H9 (cell line): Measurements from ENCODE around the gene USP21. TPM values are rescaled to one million over a fixed set of nuclear protein-coding genes. Genes with fewer than 3 reads are reported as not detected.

Experiments used
- DNase-seq: peaks from one replicate; pipeline ENCODE4 v3.0.0-alpha.2; 2017
- H2AFZ ChIP-seq: one replicate; pipeline ENCODE4 v1.6.1; 2013; ENCODE audit warnings: mild to moderate bottlenecking, low read length, control low read depth, moderate library complexity
- H2AK5ac ChIP-seq: 2 replicates; pipeline ENCODE4 v1.6.1; 2013; ENCODE audit warnings: low read length, control low read depth, mixed read lengths; ENCODE audit not compliant: insufficient read length
- H2BK120ac ChIP-seq: one replicate; pipeline ENCODE4 v1.6.1; 2013; ENCODE audit warnings: low read depth, mild to moderate bottlenecking, low read length, control low read depth, inconsistent platforms; ENCODE audit not compliant: poor library complexity, severe bottlenecking
- H2BK12ac ChIP-seq: 2 replicates; pipeline ENCODE4 v1.6.1; 2013; ENCODE audit warnings: low read length, control low read depth, mixed read lengths, low read depth; ENCODE audit not compliant: insufficient read length
- H2BK15ac ChIP-seq: 2 replicates; pipeline ENCODE4 v1.6.1; 2013; ENCODE audit warnings: low read depth, low read length, control low read depth
- H2BK20ac ChIP-seq: one replicate; pipeline ENCODE4 v1.6.1; 2013; ENCODE audit warnings: low read depth, mild to moderate bottlenecking, low read length, control low read depth, inconsistent platforms; ENCODE audit not compliant: poor library complexity, severe bottlenecking
- H2BK5ac ChIP-seq: 2 replicates; pipeline ENCODE4 v1.6.1; 2013; ENCODE audit warnings: low read length, control low read depth, mixed read lengths; ENCODE audit not compliant: insufficient read length
- H3K14ac ChIP-seq: 2 replicates; pipeline ENCODE4 v1.6.1; 2013; ENCODE audit warnings: low read length, control low read depth; ENCODE audit not compliant: insufficient read depth
- H3K18ac ChIP-seq: 2 replicates; pipeline ENCODE4 v1.6.1; 2013; ENCODE audit warnings: low read depth, mild to moderate bottlenecking, mixed read lengths, low read length, control low read depth; ENCODE audit not compliant: insufficient read length
- H3K23ac ChIP-seq: 2 replicates; pipeline ENCODE4 v1.6.1; 2013; ENCODE audit warnings: low read length, control low read depth, mixed read lengths, low read depth; ENCODE audit not compliant: insufficient read length
- H3K23me2 ChIP-seq: 2 replicates; pipeline ENCODE4 v1.6.1; 2013; ENCODE audit warnings: low read depth, mild to moderate bottlenecking, mixed read lengths, low read length, control low read depth; ENCODE audit not compliant: insufficient read length, poor library complexity, severe bottlenecking
- H3K27ac ChIP-seq: 2 replicates; pipeline ENCODE4 v1.5.1; 2013; ENCODE audit warnings: low read length, control low read depth, mixed read lengths, low read depth; ENCODE audit not compliant: insufficient read length
- H3K27me3 ChIP-seq: 2 replicates; pipeline ENCODE4 v1.6.1; 2013; ENCODE audit warnings: low read length, control low read depth, inconsistent platforms; ENCODE audit not compliant: insufficient read depth
- H3K4ac ChIP-seq: 2 replicates; pipeline ENCODE4 v1.6.1; 2013; ENCODE audit warnings: low read depth, mild to moderate bottlenecking, control low read depth, inconsistent platforms, low read length, moderate library complexity
- H3K4me1 ChIP-seq: 2 replicates; pipeline ENCODE4 v1.6.1; 2013; ENCODE audit warnings: low read length, control low read depth, inconsistent platforms; ENCODE audit not compliant: insufficient read depth
- H3K4me2 ChIP-seq: 2 replicates; pipeline ENCODE4 v1.6.1; 2013; ENCODE audit warnings: low read length, control low read depth, mixed read lengths; ENCODE audit not compliant: insufficient read length, insufficient read depth
- H3K56ac ChIP-seq: 2 replicates; pipeline ENCODE4 v1.6.1; 2013; ENCODE audit warnings: low read depth, mild to moderate bottlenecking, mixed read lengths, low read length, control low read depth; ENCODE audit not compliant: insufficient read length
- H3K79me1 ChIP-seq: 2 replicates; pipeline ENCODE4 v1.6.1; 2013; ENCODE audit warnings: low read depth, mild to moderate bottlenecking, moderate library complexity, low read length, control low read depth, inconsistent platforms; ENCODE audit not compliant: insufficient read depth, poor library complexity, severe bottlenecking
- H3K79me2 ChIP-seq: 2 replicates; pipeline ENCODE4 v1.6.1; 2013; ENCODE audit warnings: low read length, control low read depth, inconsistent platforms; ENCODE audit not compliant: insufficient read depth
- H3K9ac ChIP-seq: 2 replicates; pipeline ENCODE4 v1.6.1; 2013; ENCODE audit warnings: low read length, control low read depth, mixed read lengths; ENCODE audit not compliant: insufficient read length; ENCODE audit errors: extremely low read depth
- H3K9me3 ChIP-seq: one replicate; pipeline ENCODE4 v1.6.1; 2013; ENCODE audit warnings: low read depth, low read length, inconsistent platforms; ENCODE audit not compliant: control insufficient read depth
- H3T11ph ChIP-seq: one replicate; pipeline ENCODE4 v1.6.1; 2013; ENCODE audit warnings: mild to moderate bottlenecking, low read length, control low read depth, inconsistent platforms
- H4K20me1 ChIP-seq: one replicate; pipeline ENCODE4 v1.6.1; 2013; ENCODE audit not compliant: control insufficient read depth, insufficient read length, insufficient read depth
- H4K5ac ChIP-seq: 2 replicates; pipeline ENCODE4 v1.6.1; 2013; ENCODE audit warnings: low read depth, mild to moderate bottlenecking, mixed read lengths, low read length, control low read depth; ENCODE audit not compliant: insufficient read length
- H4K8ac ChIP-seq: replicated peaks from 2 replicates; pipeline ENCODE4 v1.6.1; 2013; ENCODE audit warnings: low read length, control low read depth, mixed read lengths, low read depth; ENCODE audit not compliant: insufficient read length
- H4K91ac ChIP-seq: 2 replicates; pipeline ENCODE4 v1.6.1; 2013; ENCODE audit warnings: low read depth, mild to moderate bottlenecking, moderate library complexity, mixed read lengths, low read length, control low read depth; ENCODE audit not compliant: insufficient read length
- H3K27ac Mint-ChIP-seq, 3 experiments: 2 replicates in 2 of 3; 3 replicates in 1 of 3; pipeline ENCODE4 v1.8.0; 2020 to 2021; ENCODE audit warnings: mixed read lengths in 3 of 3, mild to moderate bottlenecking in 1 of 3, moderate library complexity in 1 of 3
- H3K27me3 Mint-ChIP-seq: 2 replicates; pipeline ENCODE4 v1.8.0; 2021; ENCODE audit warnings: low read depth, mild to moderate bottlenecking, moderate library complexity, mixed read lengths
- H3K36me3 Mint-ChIP-seq, 3 experiments: 2 replicates in 2 of 3; 3 replicates in 1 of 3; pipeline ENCODE4 v1.8.0; 2020 to 2021; ENCODE audit warnings: low read depth in 3 of 3, mixed read lengths in 3 of 3; ENCODE audit not compliant: insufficient read depth in 1 of 3
- H3K4me1 Mint-ChIP-seq, 2 experiments: 2 replicates each; pipeline ENCODE4 v1.8.0; 2020; ENCODE audit warnings: mixed read lengths in 2 of 2
- H3K4me3 Mint-ChIP-seq, 2 experiments: 2 replicates in 1 of 2; 3 replicates in 1 of 2; pipeline ENCODE4 v1.8.0; 2020 to 2021; ENCODE audit warnings: mild to moderate bottlenecking in 2 of 2, mixed read lengths in 2 of 2, moderate library complexity in 1 of 2
- H3K9me3 Mint-ChIP-seq, 2 experiments: 2 replicates in 1 of 2; 3 replicates in 1 of 2; pipeline ENCODE4 v1.8.0; 2020; ENCODE audit warnings: mild to moderate bottlenecking in 2 of 2, mixed read lengths in 2 of 2, moderate library complexity in 1 of 2
- CTCF ChIP-seq: fragments of 200-600 bp; sonication (generic); conservative IDR thresholded peaks from 3 replicates; pipeline ENCODE4 v1.8.0; 2021; ENCODE audit warnings: antibody characterized with exemption, mild to moderate bottlenecking
- whole genome bisulfite sequencing: extraction: QIAGEN DNeasy Blood & Tissue Kit; methylation state at CpG from one replicate; pipeline ENCODE4 v1.1.7; 2013; ENCODE audit warnings: missing lambda C conversion rate, low lambda C conversion rate, mixed read lengths; ENCODE audit not compliant: insufficient read length; ENCODE audit errors: extremely low coverage; 5-methylcytosine and 5-hydroxymethylcytosine counted together
- total RNA-seq: library from RNA; stranded (reverse); gene quantifications from 2 replicates; pipeline ENCODE4 v1.2.1, GENCODE V29; 2021

Gene USP21
- total RNA-seq, 1 experiment from 2014 or later: 17.9 TPM

- no CpG with 5 or more reads among the region's 4 CpGs for WGBS
- no peaks in the 10 kb centered on the region for H3K79me1 ChIP-seq
Observed at GRCh38 chr1:161172776-161173376, 13.6 kb downstream of the USP21 start.

More at GRCh38 chr1:161172776-161173376, 13.6 kb downstream of the USP21 start:
- no peak overlapping the region for H2BK12ac ChIP-seq
- H2BK20ac ChIP-seq: no peak overlapping the region
- no peaks in the 10 kb centered on the region for H3K9me3 ChIP-seq
- H4K91ac ChIP-seq: no peak overlapping the region
- peaks cover 6% of the 10 kb centered on the region for H3K23me2 ChIP-seq
- H2AFZ ChIP-seq: no peak overlapping the region
- H4K5ac ChIP-seq: no peak overlapping the region
- H3K9ac ChIP-seq: no peak overlapping the region
- no peak overlapping the region for H3K14ac ChIP-seq
- no peak overlapping the region for H3T11ph ChIP-seq
- no peaks in the 10 kb centered on the region; the same call in 1 of the 2 replicates for H3K4me1 ChIP-seq
- H3K27ac ChIP-seq: no peak overlapping the region
- no peak overlapping the region for H3K23ac ChIP-seq
- H3K9me3 Mint-ChIP-seq: no peaks in the 10 kb centered on the region
- no peak overlapping the region for H3K4me2 ChIP-seq
- H3K27me3 Mint-ChIP-seq: no peaks in the 10 kb centered on the region
- peaks cover 15% of the 10 kb centered on the region in 2 experiments for H3K4me1 Mint-ChIP-seq
- peak overlapping the region in 1 of 2 experiments; percentile 50; a peak in 1 of 5 replicates for H3K4me3 Mint-ChIP-seq
- no peak overlapping the region for H4K8ac ChIP-seq
- no peak for TF ChIP-seq CTCF
- H3K27me3 ChIP-seq: no peaks in the 10 kb centered on the region
- no peak overlapping the region for H3K4ac ChIP-seq
- H2BK120ac ChIP-seq: no peak overlapping the region
- H3K79me2 ChIP-seq: no peaks in the 10 kb centered on the region
- DNase-seq: no peak
- H2AK5ac ChIP-seq: no peak overlapping the region
- no peak overlapping the region for H3K27ac Mint-ChIP-seq
- H4K20me1 ChIP-seq: no peaks in the 10 kb centered on the region
- H2BK5ac ChIP-seq: no peak overlapping the region
- no peak overlapping the region for H2BK15ac ChIP-seq
- peaks cover 25 to 69% (median 68%) of the 10 kb centered on the region in 3 experiments; a peak in 6 of 7 replicates for H3K36me3 Mint-ChIP-seq
- H3K18ac ChIP-seq: no peak overlapping the region
- no peak overlapping the region for H3K56ac ChIP-seq
